Smooth muscle cell (in vitro differentiated cells): ENCODE measurements around the gene NRXN3. TPM values are rescaled to one million over a fixed set of nuclear protein-coding genes. Genes with fewer than 3 reads are reported as not detected.

Experiments used
- DNase-seq: peaks from one replicate; lab custom pipeline; 2025; ENCODE audit not compliant: unreplicated experiment; lab: John Stamatoyannopoulos, UW
- H2AFZ ChIP-seq: fragments of 200-600 bp; sonication (generic); 2 replicates; pipeline ENCODE4 v1.6.0; 2016; ENCODE audit warnings: antibody characterized with exemption, low read depth, mild to moderate bottlenecking
- H3F3A ChIP-seq: fragments of 200-600 bp; sonication (generic); 2 replicates; pipeline ENCODE4 v1.6.0; 2017; ENCODE audit warnings: antibody characterized with exemption, low read depth
- H3K27ac ChIP-seq: fragments of 200-600 bp; sonication (generic); 2 replicates; pipeline ENCODE4 v1.5.1; 2016; ENCODE audit warnings: low read depth, mild to moderate bottlenecking
- H3K27me3 ChIP-seq: fragments of 200-600 bp; sonication (generic); 2 replicates; pipeline ENCODE4 v1.6.1; 2016; ENCODE audit warnings: low read depth, mild to moderate bottlenecking
- H3K36me3 ChIP-seq: fragments of 200-600 bp; sonication (generic); 2 replicates; pipeline ENCODE4 v1.5.1; 2016; ENCODE audit warnings: low read depth
- H3K4me1 ChIP-seq: fragments of 200-600 bp; sonication (generic); 2 replicates; pipeline ENCODE4 v1.5.1; 2016; ENCODE audit warnings: low read depth
- H3K4me2 ChIP-seq: fragments of 200-600 bp; sonication (generic); 2 replicates; pipeline ENCODE4 v1.6.0; 2016; ENCODE audit warnings: mild to moderate bottlenecking
- H3K4me3 ChIP-seq: fragments of 200-600 bp; sonication (generic); 2 replicates; pipeline ENCODE4 v1.5.1; 2016; ENCODE audit warnings: mild to moderate bottlenecking
- H3K79me2 ChIP-seq: fragments of 200-600 bp; sonication (generic); 2 replicates; pipeline ENCODE4 v1.6.0; 2016; ENCODE audit warnings: low read depth, mild to moderate bottlenecking
- H3K9ac ChIP-seq: fragments of 200-600 bp; sonication (generic); 2 replicates; pipeline ENCODE4 v1.6.0; 2016; ENCODE audit warnings: low read depth
- H3K9me3 ChIP-seq: fragments of 200-600 bp; sonication (generic); replicated peaks from 2 replicates; pipeline ENCODE4 v1.5.1; 2016; ENCODE audit warnings: low read depth
- H4K20me1 ChIP-seq: fragments of 200-600 bp; sonication (generic); 2 replicates; pipeline ENCODE4 v1.6.0; 2016; ENCODE audit warnings: low read depth
- WGBS: methylation state at CpG from one replicate; pipeline ENCODE4 v1.1.7; 2016; ENCODE audit warnings: low lambda C conversion rate; 5-methylcytosine and 5-hydroxymethylcytosine counted together
- polyA plus RNA-seq: library from polyadenylated mRNA; unstranded; fragments of >200 nt; fragmentation: Nextera tagmentation; extraction: Ambion mirVana; gene quantifications from 2 replicates; pipeline ENCODE4 v1.2.1, GENCODE V29; 2016
- total RNA-seq: library from RNA; depleted of rRNA; stranded (reverse); fragments of >200 nt; gene quantifications from 2 replicates; pipeline ENCODE4 v1.2.3, GENCODE V29; 2014
- TF ChIP-seq, protein P1 (sequence below): fragments of 200-600 bp; sonication (generic); IDR thresholded peaks from 2 replicates; pipeline ENCODE4 v1.5.1; 2017; ENCODE audit warnings: borderline replicate concordance, mild to moderate bottlenecking, antibody characterized with exemption; ENCODE audit not compliant: insufficient read depth, poor library complexity, severe bottlenecking

NRXN3 gene
- total and polyA plus RNA-seq, 2 experiments from 2014 or later = 1.2 to 7.0 TPM

- Histone ChIP-seq H2AFZ (no peak overlapping the region), H3K9me3 (no peaks in the 10 kb centered on the region), H3K27me3 (no peaks in the 10 kb centered on the region), H3F3A (no peaks in the 10 kb centered on the region), H3K4me2 (no peak overlapping the region), H3K79me2 (no peaks in the 10 kb centered on the region), H3K9ac (no peak overlapping the region), H4K20me1 (no peaks in the 10 kb centered on the region), H3K27ac (no peak overlapping the region), H3K4me3 (no peak overlapping the region), H3K36me3 (no peaks in the 10 kb centered on the region), H3K4me1 (peaks cover 4% of the 10 kb centered on the region)
- DNase-seq = no peak
- TF ChIP-seq, protein P1, sequence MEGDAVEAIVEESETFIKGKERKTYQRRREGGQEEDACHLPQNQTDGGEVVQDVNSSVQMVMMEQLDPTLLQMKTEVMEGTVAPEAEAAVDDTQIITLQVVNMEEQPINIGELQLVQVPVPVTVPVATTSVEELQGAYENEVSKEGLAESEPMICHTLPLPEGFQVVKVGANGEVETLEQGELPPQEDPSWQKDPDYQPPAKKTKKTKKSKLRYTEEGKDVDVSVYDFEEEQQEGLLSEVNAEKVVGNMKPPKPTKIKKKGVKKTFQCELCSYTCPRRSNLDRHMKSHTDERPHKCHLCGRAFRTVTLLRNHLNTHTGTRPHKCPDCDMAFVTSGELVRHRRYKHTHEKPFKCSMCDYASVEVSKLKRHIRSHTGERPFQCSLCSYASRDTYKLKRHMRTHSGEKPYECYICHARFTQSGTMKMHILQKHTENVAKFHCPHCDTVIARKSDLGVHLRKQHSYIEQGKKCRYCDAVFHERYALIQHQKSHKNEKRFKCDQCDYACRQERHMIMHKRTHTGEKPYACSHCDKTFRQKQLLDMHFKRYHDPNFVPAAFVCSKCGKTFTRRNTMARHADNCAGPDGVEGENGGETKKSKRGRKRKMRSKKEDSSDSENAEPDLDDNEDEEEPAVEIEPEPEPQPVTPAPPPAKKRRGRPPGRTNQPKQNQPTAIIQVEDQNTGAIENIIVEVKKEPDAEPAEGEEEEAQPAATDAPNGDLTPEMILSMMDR = no peak
- 87% methylated on average over 1 of the region's 1 CpG for WGBS
Observed at GRCh38 chr14:79117561-79117960, 947.4 kb downstream of the NRXN3 start.

DNA sequence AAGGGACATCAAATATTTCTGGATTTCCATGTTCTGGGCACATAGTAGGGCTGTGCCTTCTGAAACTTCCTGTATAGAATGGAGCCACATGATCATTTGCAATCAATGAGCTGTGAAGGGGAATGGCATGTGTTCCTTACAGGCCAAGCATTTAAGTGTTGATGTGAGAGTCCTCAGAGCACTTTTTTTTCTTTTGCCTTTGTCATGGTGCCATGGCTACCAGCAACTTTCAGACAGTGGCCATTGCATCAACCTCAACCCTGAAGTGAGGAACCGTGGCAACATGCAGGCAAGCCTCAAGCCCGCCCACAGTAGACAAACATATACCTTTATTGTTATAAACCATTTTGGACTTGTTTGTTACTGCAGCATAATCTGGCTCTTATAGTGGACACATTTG, 948.1 kb downstream of the NRXN3 start:
- Histone ChIP-seq H3K9ac (no peak overlapping the region), H2AFZ (no peak overlapping the region), H3K79me2 (no peaks in the 10 kb centered on the region), H3K4me2 (no peak overlapping the region), H3K4me3 (no peak overlapping the region), H3K27ac (no peak overlapping the region), H3F3A (no peaks in the 10 kb centered on the region), H3K9me3 (no peaks in the 10 kb centered on the region), H3K27me3 (no peaks in the 10 kb centered on the region), H3K4me1 (peaks cover 4% of the 10 kb centered on the region), H3K36me3 (no peaks in the 10 kb centered on the region), H4K20me1 (no peaks in the 10 kb centered on the region)
- TF ChIP-seq, protein P1 = no peak
- 94% methylated on average over 2 of the region's 2 CpGs for WGBS
- no peak for DNase-seq

DNA sequence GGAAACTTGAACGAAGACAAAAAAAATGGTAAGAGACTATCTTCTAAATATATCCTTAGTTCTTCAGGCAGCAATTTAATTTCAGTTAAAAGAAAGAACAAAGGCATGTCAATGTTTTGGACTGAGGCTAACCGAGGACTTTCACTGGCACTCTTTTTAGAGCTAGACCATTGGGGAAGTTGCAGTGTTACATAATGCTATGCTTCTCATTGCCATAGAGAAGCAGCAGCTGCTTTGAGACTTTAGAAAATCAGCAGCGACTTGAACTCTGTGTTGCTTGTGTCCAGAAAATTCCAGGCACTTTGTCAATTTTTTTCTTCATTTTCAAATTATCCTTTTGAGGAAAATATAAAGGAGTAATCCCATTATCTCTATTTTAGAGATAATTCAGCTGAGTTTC, 964.2 kb downstream of the NRXN3 start:
- Histone ChIP-seq H3K4me2 (no peak overlapping the region), H3F3A (no peaks in the 10 kb centered on the region)
- WGBS = 89% methylated on average over 3 of the region's 3 CpGs

More for the DNA sequence above, 964.2 kb downstream of the NRXN3 start:
- TF ChIP-seq, protein P1 = no peak
- Histone ChIP-seq H3K27ac (no peak overlapping the region), H4K20me1 (no peaks in the 10 kb centered on the region), H2AFZ (no peak overlapping the region), H3K4me3 (no peak overlapping the region), H3K79me2 (no peaks in the 10 kb centered on the region), H3K27me3 (no peaks in the 10 kb centered on the region), H3K36me3 (no peaks in the 10 kb centered on the region), H3K4me1 (peaks cover 23% of the 10 kb centered on the region), H3K9me3 (no peaks in the 10 kb centered on the region), H3K9ac (no peak overlapping the region)
- DNase-seq = no peak
